WTC11 (cell line): ENCODE measurements around the gene TMEM121. TPM values are rescaled to one million over a fixed set of nuclear protein-coding genes. Genes with fewer than 3 reads are reported as not detected.

Source experiments
- ATAC-seq: fragments of 200-7000 bp; cut with Tn5 transposase; 2 replicates; pipeline ENCODE4 v1.10.0; 2021; ENCODE audit warnings: mild to moderate bottlenecking, moderate library complexity
- CTCF ChIA-PET: fragments of 300-600 bp; sonication (Branson Sonifier 250); formaldehyde crosslinking; loops from one replicate; lab custom pipeline; 2021; ENCODE audit warnings: antibody characterized with exemption; lab: Charles Lee
- POLR2A ChIA-PET: fragments of 350-600 bp; sonication (Branson Sonifier 250); formaldehyde crosslinking; loops from one replicate; lab custom pipeline; 2021; ENCODE audit warnings: antibody characterized with exemption; lab: Charles Lee
- DNase-seq: peaks from one replicate; pipeline ENCODE4 v3.0.0; 2021; ENCODE audit warnings: low spot score
- H3K27ac Mint-ChIP-seq: 2 replicates; pipeline ENCODE4 v1.8.0; 2021; ENCODE audit warnings: mixed read lengths
- H3K27me3 Mint-ChIP-seq: 2 replicates; pipeline ENCODE4 v1.8.0; 2021; ENCODE audit warnings: low read depth, mild to moderate bottlenecking, moderate library complexity, mixed read lengths
- H3K36me3 Mint-ChIP-seq: 2 replicates; pipeline ENCODE4 v1.8.0; 2021; ENCODE audit warnings: mixed read lengths
- H3K4me1 Mint-ChIP-seq: 2 replicates; pipeline ENCODE4 v1.8.0; 2022; ENCODE audit warnings: mixed read lengths
- H3K4me3 Mint-ChIP-seq: 2 replicates; pipeline ENCODE4 v1.8.0; 2021; ENCODE audit warnings: mild to moderate bottlenecking, moderate library complexity, mixed read lengths
- H3K9me3 Mint-ChIP-seq: 2 replicates; pipeline ENCODE4 v1.8.0; 2021; ENCODE audit warnings: mixed read lengths
- ATF2 ChIP-seq: sonication (generic); formaldehyde crosslinking; IDR thresholded peaks from 2 replicates; pipeline ENCODE4 v1.8.1; 2022; ENCODE audit warnings: low read depth, missing genetic modification reagents, borderline replicate concordance
- CREM ChIP-seq: sonication (generic); formaldehyde crosslinking; IDR thresholded peaks from 2 replicates; pipeline ENCODE4 v1.8.1; 2022; ENCODE audit warnings: mild to moderate bottlenecking, missing genetic modification reagents, moderate library complexity
- E2F4 ChIP-seq: sonication (generic); formaldehyde crosslinking; IDR thresholded peaks from 2 replicates; pipeline ENCODE4 v1.8.1; 2022; ENCODE audit warnings: low read depth, mild to moderate bottlenecking, moderate library complexity, missing genetic modification reagents, borderline replicate concordance
- ELF4 ChIP-seq: sonication (generic); formaldehyde crosslinking; IDR thresholded peaks from 2 replicates; pipeline ENCODE4 v1.8.1; 2022; ENCODE audit warnings: low read depth, mild to moderate bottlenecking, moderate library complexity, missing genetic modification reagents
- IRF2 ChIP-seq: sonication (generic); formaldehyde crosslinking; IDR thresholded peaks from 2 replicates; pipeline ENCODE4 v1.8.0; 2022; ENCODE audit warnings: low read depth, missing genetic modification reagents, borderline replicate concordance
- MYBL2 ChIP-seq: sonication (generic); formaldehyde crosslinking; IDR thresholded peaks from 2 replicates; pipeline ENCODE4 v1.8.1; 2023; ENCODE audit warnings: mild to moderate bottlenecking, moderate library complexity, missing genetic modification reagents
- NR1H2 ChIP-seq: sonication (generic); formaldehyde crosslinking; IDR thresholded peaks from 2 replicates; pipeline ENCODE4 v1.9.0; 2021; ENCODE audit warnings: mild to moderate bottlenecking, moderate library complexity, missing genetic modification reagents
- NR3C1 ChIP-seq: sonication (generic); formaldehyde crosslinking; conservative IDR thresholded peaks from 2 replicates; pipeline ENCODE4 v1.8.1; 2023; ENCODE audit warnings: low read depth, mild to moderate bottlenecking, missing genetic modification reagents
- PRRX2 ChIP-seq: fragments of 250-450 bp; sonication (Bioruptor Pico); IDR thresholded peaks from 2 replicates; pipeline ENCODE4 v1.8.0; 2021; ENCODE audit warnings: mild to moderate bottlenecking
- SMAD4 ChIP-seq: sonication (generic); formaldehyde crosslinking; IDR thresholded peaks from 2 replicates; pipeline ENCODE4 v1.8.0; 2022; ENCODE audit warnings: mild to moderate bottlenecking, missing genetic modification reagents
- SP1 ChIP-seq: sonication (generic); formaldehyde crosslinking; conservative IDR thresholded peaks from 2 replicates; pipeline ENCODE4 v1.8.1; 2022; ENCODE audit warnings: missing genetic modification reagents
- TEAD4 ChIP-seq: sonication (generic); formaldehyde crosslinking; IDR thresholded peaks from 2 replicates; pipeline ENCODE4 v1.8.0; 2022; ENCODE audit warnings: mild to moderate bottlenecking, missing genetic modification reagents
- TP53 ChIP-seq: sonication (generic); formaldehyde crosslinking; IDR thresholded peaks from 2 replicates; pipeline ENCODE4 v1.8.1; 2023; ENCODE audit warnings: mild to moderate bottlenecking, missing genetic modification reagents
- USF2 ChIP-seq: sonication (generic); formaldehyde crosslinking; IDR thresholded peaks from 2 replicates; pipeline ENCODE4 v1.8.1; 2023; ENCODE audit warnings: mild to moderate bottlenecking, missing genetic modification reagents, moderate library complexity
- ZNF121 ChIP-seq: sonication (generic); formaldehyde crosslinking; IDR thresholded peaks from 2 replicates; pipeline ENCODE4 v1.8.0; 2023; ENCODE audit warnings: missing genetic modification reagents
- total RNA-seq: library from RNA; stranded (reverse); gene quantifications from 3 replicates; pipeline ENCODE4 v1.2.3, GENCODE V29; 2021
- TF ChIP-seq, protein P1 (sequence below): sonication (generic); formaldehyde crosslinking; IDR thresholded peaks from 2 replicates; pipeline ENCODE4 v1.8.1; 2023; ENCODE audit warnings: mild to moderate bottlenecking, moderate library complexity, missing genetic modification reagents
- TF ChIP-seq, protein P2 (sequence below): sonication (generic); formaldehyde crosslinking; IDR thresholded peaks from 2 replicates; pipeline ENCODE4 v1.8.1; 2023; ENCODE audit warnings: mild to moderate bottlenecking, missing genetic modification reagents

Gene TMEM121
- total RNA-seq, 1 experiment from 2014 or later: 0.81 TPM

DNA sequence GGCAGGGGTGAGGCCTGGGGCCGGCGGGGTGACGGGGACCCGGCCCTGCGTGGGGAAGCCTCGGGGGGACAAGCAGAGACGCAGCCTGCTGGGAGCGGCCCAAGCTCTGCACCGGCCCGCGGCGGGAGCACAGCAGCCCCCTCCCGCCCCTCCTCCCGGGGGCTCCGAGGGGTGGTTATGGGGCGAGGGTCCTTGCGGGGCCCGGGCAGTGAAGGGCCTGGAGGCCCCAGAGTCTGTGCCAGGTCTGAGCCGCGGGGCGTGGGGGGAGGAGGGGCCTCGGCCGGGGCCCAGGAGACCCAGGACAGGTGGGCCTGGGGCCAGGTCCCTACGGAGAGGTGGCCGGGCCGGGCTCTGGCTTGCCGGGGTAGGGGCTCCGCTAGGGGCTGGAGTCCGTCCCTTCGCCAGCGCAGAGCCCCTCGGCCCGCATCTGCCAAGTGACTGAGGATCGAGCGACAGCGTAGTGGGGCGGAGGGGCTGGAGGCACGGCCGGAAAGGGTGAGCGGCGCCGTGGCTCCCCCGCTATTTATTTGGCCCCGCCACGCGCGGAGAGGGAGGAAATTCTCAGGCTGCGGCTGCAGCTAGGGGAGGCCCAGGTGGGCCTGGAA lies 495 bp downstream of the TMEM121 start (continued):
- TF ChIP-seq TP53 (CRISPR knock-in tag) (no peak), MYBL2 (CRISPR knock-in tag) (no peak), IRF2 (no peak), NR1H2 (CRISPR knock-in tag) (no peak)

DNA sequence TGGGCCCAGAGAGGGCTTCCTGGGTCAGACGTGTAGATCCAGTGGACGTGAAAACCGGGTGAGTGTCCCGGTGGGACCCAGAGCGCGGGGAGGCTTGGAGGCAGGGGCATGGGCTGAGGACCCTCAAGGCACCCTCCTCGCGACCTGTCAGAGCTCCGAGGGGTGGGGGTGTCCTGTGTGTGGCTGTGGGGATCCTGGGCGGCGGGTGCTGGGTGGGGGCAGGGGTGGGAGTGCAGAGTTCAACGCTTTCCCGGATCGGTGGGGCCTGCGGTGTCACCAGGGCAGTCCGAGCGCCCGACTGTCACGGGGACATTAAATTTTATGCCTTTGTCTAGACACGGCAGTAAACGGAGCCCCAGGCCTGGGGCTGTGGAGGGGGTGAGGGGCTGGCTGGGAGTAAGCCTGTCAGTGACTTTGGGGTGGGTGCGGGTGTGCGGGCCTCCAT lies 1.0 kb downstream of the TMEM121 start:
- CTCF ChIA-PET: no interaction called here
- no peaks in the 10 kb centered on the region for H3K36me3 Mint-ChIP-seq

More for the DNA sequence above, 1.0 kb downstream of the TMEM121 start:
- Mint-ChIP-seq H3K27me3 (peaks cover 58% of the 10 kb centered on the region), H3K4me3 (no peak overlapping the region; the same call in 1 of the 2 replicates), H3K4me1 (no peaks in the 10 kb centered on the region), H3K27ac (no peak overlapping the region), H3K9me3 (peaks cover 5% of the 10 kb centered on the region)
- DNase-seq (no peak), ATAC-seq (no peak)
- TF ChIP-seq, protein P1, sequence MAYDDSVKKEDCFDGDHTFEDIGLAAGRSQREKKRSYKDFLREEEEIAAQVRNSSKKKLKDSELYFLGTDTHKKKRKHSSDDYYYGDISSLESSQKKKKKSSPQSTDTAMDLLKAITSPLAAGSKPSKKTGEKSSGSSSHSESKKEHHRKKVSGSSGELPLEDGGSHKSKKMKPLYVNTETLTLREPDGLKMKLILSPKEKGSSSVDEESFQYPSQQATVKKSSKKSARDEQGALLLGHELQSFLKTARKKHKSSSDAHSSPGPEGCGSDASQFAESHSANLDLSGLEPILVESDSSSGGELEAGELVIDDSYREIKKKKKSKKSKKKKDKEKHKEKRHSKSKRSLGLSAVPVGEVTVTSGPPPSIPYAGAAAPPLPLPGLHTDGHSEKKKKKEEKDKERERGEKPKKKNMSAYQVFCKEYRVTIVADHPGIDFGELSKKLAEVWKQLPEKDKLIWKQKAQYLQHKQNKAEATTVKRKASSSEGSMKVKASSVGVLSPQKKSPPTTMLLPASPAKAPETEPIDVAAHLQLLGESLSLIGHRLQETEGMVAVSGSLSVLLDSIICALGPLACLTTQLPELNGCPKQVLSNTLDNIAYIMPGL (CRISPR knock-in tag): no peak
- TF ChIP-seq USF2 (CRISPR knock-in tag) (no peak), PRRX2 (CRISPR knock-in tag) (no peak), NR3C1 (CRISPR knock-in tag) (no peak), ELF4 (CRISPR knock-in tag) (no peak), ZNF121 (no peak), SP1 (CRISPR knock-in tag) (no peak), CREM (CRISPR knock-in tag) (no peak), E2F4 (CRISPR knock-in tag) (no peak), TEAD4 (CRISPR knock-in tag) (no peak), SMAD4 (CRISPR knock-in tag) (no peak), ATF2 (no peak), TP53 (CRISPR knock-in tag) (no peak)
- TF ChIP-seq, protein P2, sequence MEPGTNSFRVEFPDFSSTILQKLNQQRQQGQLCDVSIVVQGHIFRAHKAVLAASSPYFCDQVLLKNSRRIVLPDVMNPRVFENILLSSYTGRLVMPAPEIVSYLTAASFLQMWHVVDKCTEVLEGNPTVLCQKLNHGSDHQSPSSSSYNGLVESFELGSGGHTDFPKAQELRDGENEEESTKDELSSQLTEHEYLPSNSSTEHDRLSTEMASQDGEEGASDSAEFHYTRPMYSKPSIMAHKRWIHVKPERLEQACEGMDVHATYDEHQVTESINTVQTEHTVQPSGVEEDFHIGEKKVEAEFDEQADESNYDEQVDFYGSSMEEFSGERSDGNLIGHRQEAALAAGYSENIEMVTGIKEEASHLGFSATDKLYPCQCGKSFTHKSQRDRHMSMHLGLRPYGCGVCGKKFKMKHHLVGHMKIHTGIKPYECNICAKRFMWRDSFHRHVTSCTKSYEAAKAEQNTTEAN (CRISPR knock-in tag): no peak
- POLR2A ChIA-PET: no interaction called here
